Activated CD8-positive, alpha-beta T cell treated with anti-CD3 and anti-CD28 coated beads, Interleukin-2, amount 10 ng/mL, durations not matched to agents 7 days and 5 days (primary cell): ENCODE data around the gene SHISAL2A. TPM values are rescaled to one million over a fixed set of nuclear protein-coding genes. Genes with fewer than 3 reads are reported as not detected.

Experiments used
- ATAC-seq: fragments of 150-1000 bp; cut with Tn5 transposase; one replicate; pipeline ENCODE4 v1.10.0; 2021; ENCODE audit warnings: moderate library complexity
- CTCF ChIA-PET: fragments of 350-600 bp; sonication (Branson Sonifier 250); formaldehyde crosslinking; loops from one replicate; lab custom pipeline; 2021; ENCODE audit warnings: antibody characterized with exemption; lab: Charles Lee
- POLR2A ChIA-PET: fragments of 350-600 bp; sonication (Branson Sonifier 250); formaldehyde crosslinking; loops from one replicate; lab custom pipeline; 2021; ENCODE audit warnings: antibody characterized with exemption; lab: Charles Lee
- DNase-seq: peaks from one replicate; pipeline ENCODE4 v3.0.0-alpha.2; 2020
- H3K27ac Mint-ChIP-seq: one replicate; pipeline ENCODE4 v1.8.0; 2021; ENCODE audit warnings: mild to moderate bottlenecking, mixed read lengths
- H3K27me3 Mint-ChIP-seq: one replicate; pipeline ENCODE4 v1.8.0; 2021; ENCODE audit warnings: low read depth, mixed read lengths
- H3K36me3 Mint-ChIP-seq: one replicate; pipeline ENCODE4 v1.8.0; 2021; ENCODE audit warnings: low read depth, mixed read lengths
- H3K4me1 Mint-ChIP-seq: one replicate; pipeline ENCODE4 v1.8.0; 2021; ENCODE audit warnings: low read depth, mixed read lengths
- H3K4me3 Mint-ChIP-seq: one replicate; pipeline ENCODE4 v1.8.0; 2021; ENCODE audit warnings: mild to moderate bottlenecking, mixed read lengths
- H3K9me3 Mint-ChIP-seq: one replicate; pipeline ENCODE4 v1.8.0; 2022; ENCODE audit warnings: mixed read lengths; ENCODE audit not compliant: insufficient read depth
- total RNA-seq, 2 experiments: library from RNA; stranded (reverse); gene quantifications; one replicate each; pipeline ENCODE4 v1.2.3, GENCODE V29; 2021

Gene SHISAL2A
- total RNA-seq, 2 experiments from 2014 or later = 7.9 to 8.6 TPM

DNA sequence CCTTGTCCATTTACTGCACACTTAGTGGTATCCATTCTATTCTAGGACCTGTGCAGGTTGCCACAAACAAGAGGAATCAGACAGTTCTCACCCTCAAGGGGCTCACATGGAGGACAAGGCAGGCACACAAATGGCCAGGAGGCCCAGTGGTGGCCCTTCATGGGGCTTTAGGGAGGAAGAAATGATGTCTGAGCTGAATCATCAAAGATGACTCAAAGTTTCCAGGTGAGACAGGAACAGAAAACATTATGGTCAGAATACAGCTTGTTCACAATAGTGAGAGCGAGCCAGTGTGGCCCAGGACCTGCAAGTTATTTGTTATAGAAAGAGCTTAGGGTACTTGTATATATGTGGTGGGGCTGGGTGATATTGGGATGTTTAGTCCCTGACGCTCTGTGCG is 26.4 kb downstream of the SHISAL2A start:
- peaks cover 14% of the 10 kb centered on the region for H3K4me1 Mint-ChIP-seq
- H3K36me3 Mint-ChIP-seq = no peaks in the 10 kb centered on the region
- ATAC-seq = peak; percentile 51
- ChIA-PET CTCF (interaction anchor here (0.7 to 3.9 kb wide), 5 partner anchors 8 to 166 kb away, joined by 3 to 16 read pairs (median 3); partner anchors contain the start of genes SHISAL2A and TUT4), POLR2A (interaction anchor here (1.1 to 2.7 kb wide), 4 partner anchors 8 to 255 kb away, joined by 3 to 10 read pairs (median 6); partner anchors contain the start of genes ORC1 and PRPF38A)
- no peak overlapping the region for H3K4me3 Mint-ChIP-seq
- H3K27me3 Mint-ChIP-seq = no peaks in the 10 kb centered on the region
- no peaks in the 10 kb centered on the region for H3K9me3 Mint-ChIP-seq
- peak; percentile 35 for DNase-seq
- peak overlapping the region; percentile 70 for H3K27ac Mint-ChIP-seq

- DNase-seq (no peak), ATAC-seq (no peak)
- H3K4me1 Mint-ChIP-seq = peaks cover 14% of the 10 kb centered on the region
- no peaks in the 10 kb centered on the region for H3K36me3 Mint-ChIP-seq
- no peaks in the 10 kb centered on the region for H3K27me3 Mint-ChIP-seq
- no peak overlapping the region for H3K4me3 Mint-ChIP-seq
- POLR2A ChIA-PET = interaction anchor here (1.1 to 2.7 kb wide), 4 partner anchors 9 to 256 kb away, joined by 3 to 10 read pairs (median 6); partner anchors contain the start of genes ORC1 and PRPF38A
- CTCF ChIA-PET = interaction anchor here (1.1 to 3.9 kb wide), 2 partner anchors 18 to 26 kb away, joined by 3 to 16 read pairs; partner anchors contain the start of gene SHISAL2A
- H3K27ac Mint-ChIP-seq = peak overlapping the region; percentile 27
- H3K9me3 Mint-ChIP-seq = no peaks in the 10 kb centered on the region
Measured at GRCh38 chr1:52659851-52660596, 27.1 kb downstream of the SHISAL2A start.

- peaks cover 15% of the 10 kb centered on the region for H3K4me1 Mint-ChIP-seq
Measured at GRCh38 chr1:52660807-52661206, 27.8 kb downstream of the SHISAL2A start.

GRCh38 chr1:52662645-52663313 is 29.8 kb downstream of the SHISAL2A start:
- no peak for ATAC-seq
- H3K27ac Mint-ChIP-seq = peak overlapping the region; percentile 52
- DNase-seq = no peak
- H3K36me3 Mint-ChIP-seq = no peaks in the 10 kb centered on the region
- no peak overlapping the region for H3K4me3 Mint-ChIP-seq
- ChIA-PET POLR2A (no interaction called here), CTCF (no interaction called here)
- H3K27me3 Mint-ChIP-seq = no peaks in the 10 kb centered on the region
- no peaks in the 10 kb centered on the region for H3K9me3 Mint-ChIP-seq
- peaks cover 17% of the 10 kb centered on the region for H3K4me1 Mint-ChIP-seq

More at GRCh38 chr1:52660807-52661206, 27.8 kb downstream of the SHISAL2A start:
- H3K36me3 Mint-ChIP-seq = no peaks in the 10 kb centered on the region
- H3K27ac Mint-ChIP-seq = no peak overlapping the region
- DNase-seq (no peak), ATAC-seq (no peak)
- H3K4me3 Mint-ChIP-seq = no peak overlapping the region
- ChIA-PET POLR2A (interaction anchor here (1.8 to 2.7 kb wide), 2 partner anchors 24 to 256 kb away, joined by 10 read pairs; partner anchors contain the start of genes ORC1 and PRPF38A), CTCF (no interaction called here)
- no peaks in the 10 kb centered on the region for H3K9me3 Mint-ChIP-seq
- H3K27me3 Mint-ChIP-seq = no peaks in the 10 kb centered on the region

DNA sequence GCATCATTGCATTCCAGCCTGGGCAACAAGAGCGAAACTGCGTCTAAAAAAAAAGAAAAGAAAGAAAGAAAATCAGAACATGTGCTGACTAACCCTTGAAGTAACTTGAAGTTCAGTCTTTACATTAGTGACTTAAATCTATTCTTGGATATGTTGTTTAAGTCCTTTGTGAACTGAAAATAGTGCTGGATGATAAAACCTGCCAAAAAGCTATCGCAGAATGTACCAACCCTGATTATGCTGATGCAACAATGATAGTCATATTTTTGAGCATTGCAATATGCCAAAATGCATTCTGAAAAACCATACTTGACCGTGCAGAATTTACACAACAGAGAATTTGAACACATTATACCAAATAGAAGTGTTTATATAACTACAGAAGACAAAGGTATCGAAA is 30.7 kb downstream of the SHISAL2A start:
- peaks cover 15% of the 10 kb centered on the region for H3K4me1 Mint-ChIP-seq
- H3K9me3 Mint-ChIP-seq = no peaks in the 10 kb centered on the region
- no peaks in the 10 kb centered on the region for H3K36me3 Mint-ChIP-seq
- ChIA-PET POLR2A (no interaction called here), CTCF (no interaction called here)
- no peaks in the 10 kb centered on the region for H3K27me3 Mint-ChIP-seq
- ATAC-seq (no peak), DNase-seq (no peak)
- no peak overlapping the region for H3K4me3 Mint-ChIP-seq
- H3K27ac Mint-ChIP-seq = no peak overlapping the region

DNA sequence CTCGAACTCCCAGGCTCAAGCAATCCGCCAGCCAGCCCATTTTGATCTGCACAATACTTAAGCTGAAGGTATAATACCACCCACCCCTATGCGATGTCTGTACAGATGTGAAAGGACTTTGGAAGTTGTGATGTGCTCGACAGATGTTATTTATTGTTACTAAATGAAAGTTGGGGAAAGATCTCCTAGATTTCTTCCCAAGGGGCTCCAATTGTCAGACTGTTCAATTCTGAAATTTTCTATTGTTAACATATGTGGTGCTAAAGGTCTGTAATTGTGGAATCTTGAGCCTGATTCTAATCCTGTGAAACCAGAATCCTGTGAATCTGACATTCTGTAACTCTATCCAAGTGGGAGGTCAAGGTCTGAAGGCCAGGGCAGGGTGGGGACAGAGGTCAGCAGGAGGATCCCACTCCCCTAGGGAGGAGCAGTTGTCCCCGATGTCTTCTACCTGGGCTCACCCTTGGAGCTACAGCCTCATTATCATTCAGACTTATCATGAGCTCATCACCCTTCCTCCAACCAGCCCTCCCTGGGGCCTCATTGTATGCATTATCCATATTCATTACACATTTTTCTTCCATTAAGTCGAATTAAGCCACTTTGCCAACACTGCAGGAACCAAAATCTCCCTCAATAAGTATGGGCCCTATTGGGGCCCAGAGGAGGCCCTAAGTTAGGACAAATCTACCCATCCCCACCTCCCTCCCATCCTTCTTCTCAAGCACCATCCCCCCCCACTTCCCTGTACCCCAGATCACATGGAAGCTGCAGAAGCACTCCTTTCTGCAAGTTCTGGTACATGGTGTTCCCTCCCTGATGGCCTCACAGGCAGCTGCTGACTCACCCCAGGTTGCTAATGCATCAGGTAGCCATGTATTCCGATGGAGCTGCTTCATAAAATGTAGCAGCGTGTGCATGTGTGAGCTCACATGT is 32.3 kb downstream of the SHISAL2A start:
- Mint-ChIP-seq H3K36me3 (no peaks in the 10 kb centered on the region), H3K9me3 (no peaks in the 10 kb centered on the region), H3K4me3 (no peak overlapping the region), H3K27ac (peak overlapping the region; percentile 22), H3K27me3 (no peaks in the 10 kb centered on the region), H3K4me1 (peaks cover 3% of the 10 kb centered on the region)
- ChIA-PET POLR2A (interaction anchor here (2.0 kb wide), 1 partner anchor 112 kb away, joined by 4 read pairs; no protein-coding TSS in a partner anchor), CTCF (interaction anchor here (0.8 to 3.4 kb wide), 9 partner anchors 9 to 260 kb away, joined by 3 to 18 read pairs (median 4); partner anchors contain the start of genes GPX7, ORC1, PRPF38A and SHISAL2A)
- DNase-seq (no peak), ATAC-seq (no peak)

DNA sequence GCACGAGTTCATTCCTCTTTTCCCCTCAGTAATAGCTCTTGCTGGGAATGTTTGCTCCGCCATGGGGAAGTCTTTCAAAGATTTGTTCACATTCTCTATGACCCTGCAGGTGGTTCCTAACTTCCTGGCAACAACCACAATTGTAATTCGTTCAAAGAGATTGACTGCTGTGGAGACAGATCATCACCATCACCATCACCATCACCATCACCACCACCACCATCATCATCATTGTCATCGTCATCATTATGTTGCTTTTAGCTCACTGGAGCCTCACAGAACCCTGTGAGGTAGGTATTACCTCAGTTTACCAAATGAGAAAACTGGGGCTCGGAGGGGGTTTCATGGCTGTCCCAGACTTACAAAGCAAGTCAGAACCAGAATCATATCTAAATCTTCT is 34.3 kb downstream of the SHISAL2A start:
- no peaks in the 10 kb centered on the region for H3K9me3 Mint-ChIP-seq
- ChIA-PET POLR2A (interaction anchor here (2.0 kb wide), 1 partner anchor 114 kb away, joined by 4 read pairs; no protein-coding TSS in a partner anchor), CTCF (interaction anchor here (0.6 to 3.4 kb wide), 6 partner anchors 8 to 262 kb away, joined by 3 to 18 read pairs (median 3); partner anchors contain the start of genes ORC1, PRPF38A and SHISAL2A)
- no peak overlapping the region for H3K27ac Mint-ChIP-seq
- DNase-seq = no peak
- H3K27me3 Mint-ChIP-seq = no peaks in the 10 kb centered on the region
- no peak for ATAC-seq
- peaks cover 3% of the 10 kb centered on the region for H3K4me1 Mint-ChIP-seq
- no peaks in the 10 kb centered on the region for H3K36me3 Mint-ChIP-seq
- H3K4me3 Mint-ChIP-seq = no peak overlapping the region

GRCh38 chr1:52667984-52668383 is 35.0 kb downstream of the SHISAL2A start:
- no peaks in the 10 kb centered on the region for H3K9me3 Mint-ChIP-seq
- no peak for ATAC-seq
- H3K4me3 Mint-ChIP-seq = no peak overlapping the region
- H3K27me3 Mint-ChIP-seq = no peaks in the 10 kb centered on the region
- peaks cover 3% of the 10 kb centered on the region for H3K4me1 Mint-ChIP-seq
- no peak for DNase-seq
- ChIA-PET CTCF (no interaction called here), POLR2A (no interaction called here)
- H3K36me3 Mint-ChIP-seq = no peaks in the 10 kb centered on the region
- H3K27ac Mint-ChIP-seq = no peak overlapping the region

DNA sequence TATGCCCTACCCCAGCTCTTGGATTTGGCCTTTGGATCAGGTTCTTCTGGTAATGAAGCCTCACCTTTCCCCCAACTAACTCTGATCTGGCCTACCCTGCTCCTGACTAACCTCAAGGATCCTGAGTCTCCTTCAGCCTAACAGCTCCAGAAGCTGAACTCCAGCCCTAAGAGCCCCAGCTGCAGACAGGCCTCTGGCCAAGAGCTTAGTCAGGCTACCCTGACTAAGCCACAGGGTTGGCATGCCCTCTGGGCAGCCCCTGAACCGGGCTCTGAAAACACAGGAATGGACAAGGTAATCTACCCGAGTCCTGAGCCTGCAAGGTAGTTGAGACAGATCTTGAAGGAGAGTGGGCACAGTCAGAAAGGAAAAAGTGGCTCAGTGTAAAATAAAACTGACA is 35.7 kb downstream of the SHISAL2A start:
- Mint-ChIP-seq H3K36me3 (peaks cover under 1% of the 10 kb centered on the region), H3K27me3 (no peaks in the 10 kb centered on the region), H3K4me3 (no peak overlapping the region), H3K4me1 (peaks cover 3% of the 10 kb centered on the region), H3K27ac (no peak overlapping the region), H3K9me3 (no peaks in the 10 kb centered on the region)
- DNase-seq (no peak), ATAC-seq (no peak)
- ChIA-PET CTCF (no interaction called here), POLR2A (no interaction called here)

GRCh38 chr1:52669696-52670095 is 36.7 kb downstream of the SHISAL2A start:
- no peak overlapping the region for H3K4me3 Mint-ChIP-seq
- peaks cover 3% of the 10 kb centered on the region for H3K36me3 Mint-ChIP-seq
- POLR2A ChIA-PET = no interaction called here
- no peak for DNase-seq
- H3K4me1 Mint-ChIP-seq = peaks cover 11% of the 10 kb centered on the region
- no peaks in the 10 kb centered on the region for H3K9me3 Mint-ChIP-seq
- ATAC-seq = no peak
- H3K27ac Mint-ChIP-seq = no peak overlapping the region
- CTCF ChIA-PET = interaction anchor here (1.0 kb wide), 1 partner anchor 79 kb away, joined by 3 read pairs; no protein-coding TSS in a partner anchor
- no peaks in the 10 kb centered on the region for H3K27me3 Mint-ChIP-seq

DNA sequence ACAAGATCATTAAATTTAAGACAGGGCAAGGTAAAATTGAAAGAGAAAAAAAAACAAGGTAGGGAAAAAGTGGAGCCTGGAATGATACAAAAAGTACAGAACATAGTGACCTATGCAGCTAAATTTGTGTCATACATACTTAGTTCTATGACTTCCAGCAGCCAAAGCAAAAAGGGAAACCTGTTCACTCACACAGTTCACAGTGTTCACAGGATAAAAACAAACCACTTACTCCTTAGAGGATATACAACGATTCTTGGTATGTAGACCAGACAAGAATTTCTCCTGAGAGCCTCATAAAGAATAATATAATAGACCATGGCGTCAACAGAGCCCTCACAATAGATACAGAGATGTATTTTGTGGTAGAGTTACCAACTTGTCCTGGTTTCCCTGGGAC is 37.6 kb downstream of the SHISAL2A start:
- H3K27ac Mint-ChIP-seq = no peak overlapping the region
- H3K36me3 Mint-ChIP-seq = peaks cover 3% of the 10 kb centered on the region
- ATAC-seq = no peak
- no peak for DNase-seq
- CTCF ChIA-PET = no interaction called here
- no peaks in the 10 kb centered on the region for H3K27me3 Mint-ChIP-seq
- H3K4me3 Mint-ChIP-seq = no peak overlapping the region
- POLR2A ChIA-PET = no interaction called here
- H3K4me1 Mint-ChIP-seq = peaks cover 19% of the 10 kb centered on the region
- no peaks in the 10 kb centered on the region for H3K9me3 Mint-ChIP-seq
